HG03139 (cell line): Measurements from ENCODE around the gene TREM2.

Experiments used
- ATAC-seq: cut with Tn5 transposase; IDR thresholded peaks from one replicate; pipeline ENCODE4 v1.9.1; 2021; ENCODE audit not compliant: unreplicated experiment

TREM2 gene

DNA sequence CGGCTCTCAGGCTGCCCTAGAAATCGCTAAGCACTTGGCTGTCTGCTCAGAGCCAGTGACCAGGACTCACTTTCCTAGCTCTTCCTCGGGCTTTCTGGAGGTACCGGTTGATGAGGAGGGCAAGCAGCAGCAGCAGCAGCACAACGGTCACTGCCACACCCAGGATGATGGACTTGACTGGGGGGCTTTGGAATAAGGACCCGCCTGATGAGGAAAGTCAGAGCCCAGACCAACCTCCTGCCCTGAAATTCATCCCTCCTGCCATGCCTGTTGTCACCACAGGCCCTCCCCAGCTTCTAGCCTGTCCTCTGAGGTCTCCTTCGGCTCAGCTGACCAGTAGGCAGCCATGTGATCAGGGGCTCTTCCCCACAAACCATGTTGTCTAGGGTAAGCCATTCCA is 21.8 kb upstream of the TREM2 start:
- no peak for ATAC-seq

DNA sequence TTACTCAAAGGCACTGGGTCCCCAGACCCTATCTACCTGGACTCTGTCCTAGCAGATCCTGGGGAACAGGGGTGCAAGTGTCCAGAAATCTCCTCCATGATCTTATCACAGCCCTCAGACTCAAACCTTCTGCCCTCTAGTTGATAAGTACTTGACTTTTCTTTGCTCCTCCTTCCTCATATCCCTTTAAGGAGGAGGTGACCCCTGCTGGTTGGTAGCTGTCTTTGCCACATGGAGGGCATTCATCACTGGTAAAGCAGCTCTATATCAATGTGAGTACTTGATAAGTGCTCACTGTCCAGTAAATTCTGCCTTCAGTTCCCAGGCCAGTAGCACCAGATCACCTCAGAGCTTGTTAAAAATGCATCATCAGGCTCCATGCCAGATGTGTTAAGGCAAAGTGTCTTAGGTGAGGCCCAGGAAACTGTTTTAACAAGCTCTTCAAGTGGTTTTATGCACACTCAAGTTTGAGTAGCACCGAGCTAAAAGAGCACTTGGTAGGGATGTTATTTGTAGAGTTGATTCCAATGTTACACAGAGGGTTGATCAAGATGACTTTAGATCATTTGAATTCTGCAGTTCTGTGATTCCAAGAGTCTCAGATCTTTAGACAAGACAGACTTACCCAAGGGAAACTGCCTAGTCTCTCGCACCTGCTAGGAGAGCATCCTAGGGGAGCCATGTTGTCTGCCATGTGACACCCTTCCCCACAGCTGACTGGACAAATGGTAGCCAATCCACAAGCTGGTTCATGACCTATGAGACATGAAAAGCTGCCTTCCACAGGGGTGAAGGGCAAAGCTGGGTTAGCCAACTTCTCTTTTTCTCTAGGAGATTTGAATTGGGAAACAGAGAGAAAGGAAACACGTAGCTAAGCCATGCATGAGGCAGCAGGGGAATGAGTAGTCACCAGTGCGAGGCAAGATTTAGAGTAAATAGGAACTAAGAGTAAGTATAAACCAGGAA is 19.4 kb upstream of the TREM2 start:
- no peak for ATAC-seq

DNA sequence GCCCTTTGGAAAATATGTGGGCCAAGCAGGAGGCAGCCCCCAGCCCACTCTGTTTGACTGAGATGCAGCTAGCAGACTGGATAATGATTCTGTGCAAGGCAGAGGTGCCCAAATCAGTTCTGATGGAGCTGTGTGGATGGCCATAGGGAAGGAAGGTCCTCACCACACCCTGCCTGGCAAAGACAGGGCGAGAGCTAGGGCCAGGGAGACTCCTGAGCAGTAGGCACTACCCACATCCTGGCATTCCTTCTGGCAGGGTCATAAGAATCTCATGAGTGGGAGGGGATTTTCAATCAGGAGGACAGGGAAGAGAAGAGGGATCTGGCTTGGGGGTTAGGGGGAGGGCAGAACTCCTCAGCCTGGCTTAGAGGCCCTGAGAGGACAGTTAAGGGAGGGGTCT is 18.6 kb upstream of the TREM2 start:
- no peak for ATAC-seq

GRCh38 chr6:41179163-41179562 is 16.2 kb upstream of the TREM2 start:
- ATAC-seq, result no peak

- ATAC-seq, result no peak
Measured at GRCh38 chr6:41177695-41178094, 14.8 kb upstream of the TREM2 start.

- ATAC-seq, result no peak
Measured at GRCh38 chr6:41177287-41177686, 14.4 kb upstream of the TREM2 start.

DNA sequence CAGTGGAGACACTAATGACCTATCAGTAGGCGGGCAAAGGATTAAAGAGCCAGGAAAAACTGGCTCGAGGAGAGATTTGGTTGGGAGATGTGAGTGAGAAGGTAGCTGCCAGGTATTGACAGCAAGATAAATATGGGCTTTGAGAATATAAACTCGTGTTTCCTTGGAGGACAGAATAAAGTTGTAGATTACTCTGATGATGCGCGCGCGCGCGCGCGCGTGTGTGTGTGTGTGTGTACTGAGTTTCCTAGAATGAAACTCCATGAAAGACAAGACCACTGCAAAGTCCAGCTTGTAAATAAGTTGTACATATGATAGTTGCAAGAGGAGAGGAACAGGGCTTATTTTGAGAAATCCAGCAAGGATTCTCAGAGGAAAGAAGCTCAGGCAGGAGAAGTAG is 13.3 kb upstream of the TREM2 start:
- no peak for ATAC-seq

- ATAC-seq, result no peak
Measured at GRCh38 chr6:41175084-41175483, 12.2 kb upstream of the TREM2 start.

GRCh38 chr6:41174610-41175009 is 11.7 kb upstream of the TREM2 start:
- ATAC-seq, result no peak

GRCh38 chr6:41171908-41172307 is 9.0 kb upstream of the TREM2 start:
- no peak for ATAC-seq

DNA sequence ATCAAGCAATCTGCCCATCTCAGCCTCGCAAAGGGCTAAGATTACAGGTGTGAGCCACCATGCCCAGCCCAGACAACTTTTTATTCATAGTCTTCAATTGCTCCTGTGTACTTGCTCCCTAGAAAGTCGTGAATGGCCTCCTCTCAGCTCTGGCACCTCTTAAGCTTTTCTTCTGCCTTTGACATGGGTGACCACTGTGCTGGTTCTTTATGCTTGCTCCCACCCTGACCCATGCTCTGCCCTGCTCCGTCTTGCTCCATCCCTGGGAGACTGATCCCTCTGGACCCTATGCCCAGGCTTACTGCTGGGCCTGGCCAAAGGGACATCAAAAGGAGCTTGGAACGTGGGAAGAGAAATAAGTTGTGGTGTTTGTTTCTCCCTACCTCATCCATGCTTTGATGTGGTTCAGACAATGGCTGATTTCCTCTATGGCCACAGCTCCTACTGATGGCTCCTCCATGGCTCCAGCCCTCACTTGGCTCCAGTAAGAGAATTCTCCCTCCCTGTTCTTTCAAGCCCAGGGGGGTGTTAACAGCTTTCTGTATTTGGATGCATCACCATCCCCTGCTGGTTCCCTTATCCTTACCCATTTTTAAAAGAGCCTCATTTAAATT is 7.7 kb upstream of the TREM2 start:
- no peak for ATAC-seq

DNA sequence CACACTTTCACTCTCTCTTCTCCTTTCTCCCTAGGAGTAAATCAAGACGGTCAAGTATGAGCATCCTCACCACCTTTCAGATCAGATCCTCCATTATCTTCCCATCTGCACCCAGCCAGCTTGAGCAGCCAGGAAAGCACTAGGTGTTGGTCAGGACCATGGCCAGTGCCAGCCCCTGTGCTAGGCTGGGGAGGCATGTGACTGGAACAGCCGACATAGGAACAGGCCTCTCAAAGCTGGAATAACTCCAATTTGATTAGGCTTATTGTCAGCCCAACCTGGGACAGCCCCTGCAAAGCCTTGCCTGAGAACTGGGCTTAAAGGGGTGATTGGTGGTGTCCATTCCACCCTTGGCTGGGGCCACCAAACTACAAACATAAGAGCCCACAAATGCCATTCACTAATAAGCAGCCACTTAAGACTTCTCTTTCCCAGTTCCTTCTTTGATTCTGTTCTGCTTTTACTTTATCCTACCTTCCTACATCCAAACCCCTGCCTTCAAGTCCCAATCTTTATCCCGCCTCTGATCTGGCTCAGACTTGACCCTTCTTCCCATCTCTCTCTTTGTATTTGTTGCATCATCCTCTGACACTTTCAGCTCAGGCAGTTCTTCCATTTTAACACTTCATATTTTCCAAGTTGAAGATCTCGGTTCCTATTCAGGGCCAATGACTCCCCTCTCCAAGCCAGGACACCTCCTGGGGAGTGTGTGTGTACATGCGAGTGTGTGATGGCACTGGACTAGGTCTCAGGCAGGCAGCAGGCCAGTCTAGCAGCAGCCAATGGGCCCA is 4.5 kb upstream of the TREM2 start:
- ATAC-seq, result no peak

- no peak for ATAC-seq
Measured at GRCh38 chr6:41164551-41165120, 1.7 kb upstream of the TREM2 start.

DNA sequence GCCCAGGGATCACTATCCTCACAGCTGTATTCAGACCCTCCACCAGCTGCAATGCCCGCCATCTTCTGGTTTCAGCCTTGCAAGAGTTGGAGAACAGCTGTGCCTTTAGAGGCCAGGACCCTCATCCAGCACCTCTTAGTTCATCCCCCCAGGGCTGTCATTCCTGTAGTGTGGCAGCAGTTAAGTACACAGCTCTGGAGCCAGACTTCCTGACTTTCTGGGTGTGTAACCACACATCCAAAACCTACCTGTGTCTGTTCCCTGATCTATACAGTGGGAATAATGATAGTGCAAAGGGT is 452 bp upstream of the TREM2 start:
- ATAC-seq, result no peak

DNA sequence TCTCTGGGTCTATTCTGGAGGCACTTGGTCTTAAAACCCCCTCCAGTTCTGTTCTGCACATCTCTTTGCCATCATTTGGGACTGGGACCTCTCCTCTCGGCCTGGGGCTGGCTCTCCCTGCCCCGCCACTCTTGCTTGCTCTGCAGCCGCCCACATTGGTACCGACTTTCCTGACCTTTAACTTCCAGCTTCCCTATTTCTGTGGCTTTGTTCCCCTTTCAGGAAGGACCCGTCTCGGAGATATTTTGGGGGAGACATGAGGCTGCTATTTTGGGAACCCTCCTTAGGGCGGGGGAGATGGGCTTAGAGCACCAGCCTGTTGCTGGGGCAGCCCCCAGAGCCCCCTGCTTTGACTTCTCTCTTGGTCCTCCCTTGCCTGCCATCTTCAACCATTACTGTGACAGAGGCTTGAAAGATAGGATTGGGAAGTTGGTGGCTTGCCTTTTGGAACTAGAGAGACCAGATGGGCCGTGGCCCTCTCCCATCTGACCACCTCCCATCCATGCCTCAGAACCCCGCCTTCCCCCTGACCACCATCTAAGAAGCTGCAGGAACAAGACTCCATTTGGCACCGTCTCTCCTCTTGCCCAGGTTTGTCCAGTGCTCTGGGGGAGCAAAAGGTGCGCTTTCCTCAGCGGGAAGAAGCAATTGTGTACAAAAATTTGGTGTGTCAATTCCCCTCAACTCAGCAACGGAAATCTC is 914 bp downstream of the TREM2 start:
- ATAC-seq, result no peak

DNA sequence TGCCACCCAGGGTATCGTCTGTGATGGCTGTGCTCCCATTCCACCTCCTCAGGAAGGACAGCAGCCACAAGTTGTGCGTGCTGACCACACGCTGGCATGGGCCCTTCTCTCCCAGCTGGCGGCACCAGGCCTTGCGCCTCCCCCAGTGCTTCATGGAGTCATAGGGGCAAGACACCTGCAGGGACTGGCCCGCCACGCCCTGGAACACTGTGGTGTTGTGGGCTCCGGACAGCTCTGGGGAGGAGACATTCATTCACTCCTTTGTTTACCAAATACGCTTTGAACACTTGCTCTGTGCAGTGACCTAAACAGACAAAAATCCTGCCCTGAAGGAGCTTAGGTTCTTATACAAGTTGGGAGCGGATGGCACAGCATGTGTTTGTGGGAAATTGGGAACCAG is 1.5 kb downstream of the TREM2 start:
- ATAC-seq, result no peak

GRCh38 chr6:41160933-41161332 is 2.0 kb downstream of the TREM2 start:
- ATAC-seq, result no peak

DNA sequence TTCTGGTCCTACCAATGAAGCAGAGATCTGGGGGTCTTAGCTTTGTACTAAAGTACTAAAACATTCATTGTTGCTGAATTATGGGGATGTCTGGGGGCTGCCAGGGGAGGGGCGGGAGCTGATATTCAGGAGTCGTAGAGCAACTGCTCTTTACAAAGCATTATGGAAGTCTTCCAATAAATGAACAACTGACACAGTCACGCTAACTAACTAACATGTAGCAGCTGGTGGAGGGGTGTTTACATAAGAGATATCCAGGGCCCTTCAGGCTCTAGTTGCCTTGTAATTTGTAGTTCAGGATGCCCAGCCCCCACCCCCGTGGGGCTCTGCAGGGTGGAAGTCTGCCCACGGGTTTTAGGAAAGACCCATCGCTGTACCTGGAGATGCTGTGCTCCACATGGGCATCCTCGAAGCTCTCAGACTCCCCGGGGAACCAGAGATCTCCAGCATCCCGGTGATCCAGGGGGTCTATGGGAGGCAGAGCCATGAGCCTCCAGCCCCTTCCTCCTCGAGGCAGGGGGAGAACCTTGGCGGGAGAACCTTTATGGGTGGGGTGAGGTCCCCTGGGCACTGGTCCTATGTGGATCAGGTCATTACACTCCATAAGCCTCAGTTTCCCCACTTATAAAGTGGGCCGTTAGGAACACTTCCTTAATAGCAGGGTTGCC is 3.4 kb downstream of the TREM2 start:
- ATAC-seq, result no peak

- no peak for ATAC-seq
Measured at GRCh38 chr6:41157323-41157722, 5.6 kb downstream of the TREM2 start.

GRCh38 chr6:41156771-41157170 is 6.1 kb downstream of the TREM2 start:
- ATAC-seq, result no peak
